NT2/D1 (cell line): Measurements from ENCODE around the gene ALG14.
"Not testable (repeated sequence)": the region's sequence is repeated elsewhere in the genome, so short reads cannot be mapped to it uniquely, and the experiment has no call there.

ENCODE experiments used
- DNase-seq: peaks from one replicate; pipeline ENCODE4 v3.0.0-alpha.2; 2011; ENCODE audit warnings: low read depth, low spot score
- H3K27me3 ChIP-seq: 2 replicates; pipeline ENCODE4 v1.6.0; 2011; ENCODE audit warnings: mild to moderate bottlenecking; ENCODE audit not compliant: insufficient read length, insufficient read depth
- H3K36me3 ChIP-seq: 2 replicates; pipeline ENCODE4 v1.6.1; 2011; ENCODE audit warnings: mild to moderate bottlenecking, low read length, mixed read lengths; ENCODE audit not compliant: insufficient read depth, insufficient read length
- H3K4me1 ChIP-seq: 2 replicates; pipeline ENCODE4 v1.5.1; 2011; ENCODE audit not compliant: insufficient read depth, insufficient read length
- H3K4me3 ChIP-seq: 2 replicates; pipeline ENCODE4 v1.5.1; 2011; ENCODE audit warnings: low read depth; ENCODE audit not compliant: insufficient read length
- H3K9ac ChIP-seq: 2 replicates; pipeline ENCODE4 v1.6.0; 2011; ENCODE audit warnings: low read depth; ENCODE audit not compliant: insufficient read length
- H3K9me3 ChIP-seq: 2 replicates; pipeline ENCODE4 v1.5.1; 2011; ENCODE audit warnings: mild to moderate bottlenecking, low read length; ENCODE audit not compliant: insufficient read depth
- SUZ12 ChIP-seq: IDR thresholded peaks from 2 replicates; pipeline ENCODE4 v1.6.1; 2011; ENCODE audit not compliant: insufficient read length, insufficient read depth; ENCODE audit errors: extremely low read depth
- YY1 ChIP-seq: IDR thresholded peaks from 2 replicates; pipeline ENCODE4 v1.6.1; 2011; ENCODE audit not compliant: insufficient read length, insufficient read depth
- ZNF274 ChIP-seq: IDR thresholded peaks from 2 replicates; pipeline ENCODE4 v1.6.1; 2011; ENCODE audit warnings: mild to moderate bottlenecking, low read depth, low read length

Gene ALG14

GRCh38 chr1:94951046-94951445, 121.7 kb downstream of the ALG14 start:
- Histone ChIP-seq H3K9ac (no peak overlapping the region), H3K4me3 (no peak overlapping the region)
- no peak for TF ChIP-seq SUZ12
- no peak for TF ChIP-seq ZNF274
- no peak for TF ChIP-seq YY1

GRCh38 chr1:94949681-94950661, 122.8 kb downstream of the ALG14 start:
- H3K9me3 ChIP-seq: peaks cover 5% of the 10 kb centered on the region
- no peaks in the 10 kb centered on the region for H3K36me3 ChIP-seq

More at GRCh38 chr1:94951046-94951445, 121.7 kb downstream of the ALG14 start:
- DNase-seq: no peak
- Histone ChIP-seq H3K4me1 (peaks cover 5% of the 10 kb centered on the region), H3K36me3 (no peaks in the 10 kb centered on the region), H3K27me3 (no peaks in the 10 kb centered on the region), H3K9me3 (peaks cover 5% of the 10 kb centered on the region)

GRCh38 chr1:94947437-94947836, 125.3 kb downstream of the ALG14 start:
- no peaks in the 10 kb centered on the region for H3K27me3 ChIP-seq
- no peak overlapping the region for H3K4me3 ChIP-seq
- H3K4me1 ChIP-seq: peaks cover 3% of the 10 kb centered on the region
- no peak overlapping the region for H3K9ac ChIP-seq
- DNase-seq: no peak
- H3K9me3 ChIP-seq: no peaks in the 10 kb centered on the region
- no peak for TF ChIP-seq ZNF274
- no peak for TF ChIP-seq SUZ12
- no peak for TF ChIP-seq YY1
- H3K36me3 ChIP-seq: no peaks in the 10 kb centered on the region

More at GRCh38 chr1:94949681-94950661, 122.8 kb downstream of the ALG14 start:
- Histone ChIP-seq H3K4me1 (peaks cover 2% of the 10 kb centered on the region), H3K4me3 (no peak overlapping the region), H3K27me3 (no peaks in the 10 kb centered on the region), H3K9ac (no peak overlapping the region)
- no peak for DNase-seq
- TF ChIP-seq YY1 (no peak), ZNF274 (no peak), SUZ12 (no peak)

GRCh38 chr1:94946886-94947285, 125.9 kb downstream of the ALG14 start:
- Histone ChIP-seq H3K9me3 (no peaks in the 10 kb centered on the region), H3K9ac (no peak overlapping the region), H3K4me1 (peaks cover 3% of the 10 kb centered on the region), H3K4me3 (no peak overlapping the region), H3K27me3 (no peaks in the 10 kb centered on the region), H3K36me3 (no peaks in the 10 kb centered on the region)
- no peak for DNase-seq
- TF ChIP-seq YY1 (no peak), ZNF274 (no peak), SUZ12 (no peak)

- no peaks in the 10 kb centered on the region for H3K27me3 ChIP-seq
- no peaks in the 10 kb centered on the region for H3K36me3 ChIP-seq
- no peak for DNase-seq
- H3K4me1 ChIP-seq: peaks cover 3% of the 10 kb centered on the region
- H3K9me3 ChIP-seq: no peaks in the 10 kb centered on the region
- no peak overlapping the region for H3K4me3 ChIP-seq
- TF ChIP-seq YY1: no peak
- no peak overlapping the region for H3K9ac ChIP-seq
Observed at GRCh38 chr1:94942171-94943128, 130.3 kb downstream of the ALG14 start.

- not testable (repeated sequence) for H3K36me3 ChIP-seq, H3K4me3 ChIP-seq, H3K9ac ChIP-seq, H3K27me3 ChIP-seq, H3K9me3 ChIP-seq, H3K4me1 ChIP-seq, DNase-seq
Observed at GRCh38 chr1:94941480-94941879, 131.3 kb downstream of the ALG14 start.

GRCh38 chr1:94940738-94941137, 132.0 kb downstream of the ALG14 start:
- Histone ChIP-seq H3K27me3 (no peaks in the 10 kb centered on the region), H3K36me3 (no peaks in the 10 kb centered on the region), H3K9ac (no peak overlapping the region), H3K9me3 (no peaks in the 10 kb centered on the region), H3K4me3 (no peak overlapping the region), H3K4me1 (peaks cover 3% of the 10 kb centered on the region)
- DNase-seq: no peak
- no peak for TF ChIP-seq SUZ12
- no peak for TF ChIP-seq YY1
- TF ChIP-seq ZNF274: no peak
